ENCODE results near the gene RAC3.

RAC3 gene

DNA sequence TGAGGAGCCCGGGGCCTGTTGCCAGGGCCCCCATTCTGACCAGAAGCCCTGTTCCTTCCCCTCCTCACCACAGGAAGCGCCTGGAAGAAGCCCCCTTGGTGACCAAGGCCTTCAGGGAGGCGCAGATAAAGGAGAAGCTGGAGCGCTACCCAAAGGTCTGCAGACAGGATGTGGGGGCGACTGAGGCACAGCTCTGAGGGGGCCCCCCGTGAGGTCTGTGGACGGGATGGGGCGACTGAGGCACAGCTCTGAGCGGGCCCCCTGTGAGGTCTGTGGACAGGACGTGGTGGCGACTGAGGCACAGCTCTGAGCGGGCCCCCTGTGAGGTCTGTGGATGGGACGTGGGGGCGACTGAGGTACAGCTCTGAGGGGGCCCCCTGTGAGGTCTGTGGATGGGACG is 22.1 kb upstream of the RAC3 start:
- in situ Hi-C loops (cut with MboI; ENCODE audit: low sequenced_read_pairs, unreplicated experiment): no loop called here
- TF ChIP-seq, protein P1, sequence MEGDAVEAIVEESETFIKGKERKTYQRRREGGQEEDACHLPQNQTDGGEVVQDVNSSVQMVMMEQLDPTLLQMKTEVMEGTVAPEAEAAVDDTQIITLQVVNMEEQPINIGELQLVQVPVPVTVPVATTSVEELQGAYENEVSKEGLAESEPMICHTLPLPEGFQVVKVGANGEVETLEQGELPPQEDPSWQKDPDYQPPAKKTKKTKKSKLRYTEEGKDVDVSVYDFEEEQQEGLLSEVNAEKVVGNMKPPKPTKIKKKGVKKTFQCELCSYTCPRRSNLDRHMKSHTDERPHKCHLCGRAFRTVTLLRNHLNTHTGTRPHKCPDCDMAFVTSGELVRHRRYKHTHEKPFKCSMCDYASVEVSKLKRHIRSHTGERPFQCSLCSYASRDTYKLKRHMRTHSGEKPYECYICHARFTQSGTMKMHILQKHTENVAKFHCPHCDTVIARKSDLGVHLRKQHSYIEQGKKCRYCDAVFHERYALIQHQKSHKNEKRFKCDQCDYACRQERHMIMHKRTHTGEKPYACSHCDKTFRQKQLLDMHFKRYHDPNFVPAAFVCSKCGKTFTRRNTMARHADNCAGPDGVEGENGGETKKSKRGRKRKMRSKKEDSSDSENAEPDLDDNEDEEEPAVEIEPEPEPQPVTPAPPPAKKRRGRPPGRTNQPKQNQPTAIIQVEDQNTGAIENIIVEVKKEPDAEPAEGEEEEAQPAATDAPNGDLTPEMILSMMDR (IDR thresholded peaks at IDR 0.05; ENCODE audit: borderline replicate concordance, control extremely low read depth, extremely low read depth, insufficient read depth, missing control alignments): no peak
- DNase-seq (ENCODE audit: low spot score): no peak

DNA sequence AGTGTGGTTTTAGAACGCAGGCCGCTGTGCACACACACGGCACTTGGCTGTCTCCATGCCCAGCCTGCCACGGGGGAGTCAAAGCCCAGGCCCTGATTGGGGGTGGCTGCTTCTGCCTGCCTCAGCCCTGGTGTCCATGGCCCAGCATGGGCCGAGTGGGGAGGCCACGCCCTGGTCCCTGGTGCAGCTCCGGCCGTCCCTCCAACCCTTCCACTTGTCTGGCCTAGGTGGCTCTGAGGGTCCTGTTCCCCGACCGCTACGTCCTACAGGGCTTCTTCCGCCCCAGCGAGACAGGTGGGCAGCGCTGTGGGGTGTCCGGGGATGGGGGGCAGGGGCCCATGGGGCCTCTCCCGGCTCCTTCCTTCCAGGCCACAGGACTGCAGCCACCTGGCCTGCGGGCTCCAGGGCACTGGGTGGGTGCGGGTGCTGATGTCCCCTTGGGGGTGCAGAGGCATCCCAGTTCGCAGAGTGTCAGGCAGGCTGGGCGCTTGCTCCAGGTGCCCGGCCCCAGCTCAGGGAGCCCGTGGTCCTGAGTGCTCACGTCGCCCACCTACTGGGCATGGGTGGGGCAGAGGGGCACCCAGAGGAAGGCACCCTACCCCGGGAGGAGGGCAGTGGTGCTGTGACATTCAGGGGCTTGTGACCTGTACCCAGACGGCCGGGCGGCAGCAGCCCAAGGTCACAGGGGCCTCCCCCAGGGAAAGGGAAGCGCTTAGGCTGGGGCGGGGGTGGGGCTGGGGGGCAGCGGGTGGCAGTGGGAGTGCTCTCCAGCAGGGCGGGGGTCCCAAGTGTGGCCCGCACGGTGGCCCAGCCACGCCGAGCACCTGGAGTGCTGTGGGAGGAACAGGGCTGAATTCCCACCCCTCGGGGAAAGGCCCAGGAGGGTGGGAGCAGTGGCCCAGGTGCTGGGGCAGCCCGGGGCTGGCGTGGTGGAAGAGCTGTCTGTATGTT is 20.6 kb upstream of the RAC3 start:
- TF ChIP-seq, protein P1 (IDR thresholded peaks at IDR 0.05; ENCODE audit: borderline replicate concordance, control extremely low read depth, extremely low read depth, insufficient read depth, missing control alignments): no peak
- DNase-seq (ENCODE audit: low spot score): no peak
- in situ Hi-C loops (cut with MboI; ENCODE audit: low sequenced_read_pairs, unreplicated experiment): no loop called here

DNA sequence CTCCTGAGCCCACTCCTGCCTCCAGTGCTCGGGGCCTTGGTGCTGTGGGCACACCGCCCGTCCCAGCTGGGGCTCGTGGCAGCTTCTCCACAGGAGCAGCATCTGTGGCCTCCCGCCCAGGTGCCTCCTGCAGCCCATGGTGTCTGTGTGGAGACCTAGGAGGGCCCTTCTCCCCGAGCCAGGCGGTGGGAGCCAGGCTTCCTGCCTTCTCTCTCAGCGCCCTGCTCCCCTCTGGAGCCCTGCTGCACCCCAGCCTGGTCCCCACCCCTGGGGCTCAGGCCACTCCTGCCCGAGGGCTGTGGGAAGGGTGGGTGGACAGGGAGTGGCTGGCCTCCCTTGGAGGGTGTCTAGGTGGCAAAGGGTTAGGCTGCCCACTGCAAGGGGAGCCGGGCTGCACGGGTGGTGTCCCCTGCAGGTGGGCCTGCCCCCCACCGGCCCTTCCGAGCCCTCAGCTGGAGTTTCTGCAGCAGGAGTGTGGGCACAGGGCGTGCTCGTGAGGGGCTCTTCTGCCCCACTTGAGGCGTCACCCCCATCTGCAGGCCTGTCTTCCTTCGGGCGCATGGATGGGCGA is 19.8 kb upstream of the RAC3 start:
- TF ChIP-seq, protein P1 (IDR thresholded peaks at IDR 0.05; ENCODE audit: borderline replicate concordance, control extremely low read depth, extremely low read depth, insufficient read depth, missing control alignments): no peak
- in situ Hi-C loops (cut with MboI; ENCODE audit: low sequenced_read_pairs, unreplicated experiment): no loop called here
- DNase-seq (ENCODE audit: low spot score): no peak

DNA sequence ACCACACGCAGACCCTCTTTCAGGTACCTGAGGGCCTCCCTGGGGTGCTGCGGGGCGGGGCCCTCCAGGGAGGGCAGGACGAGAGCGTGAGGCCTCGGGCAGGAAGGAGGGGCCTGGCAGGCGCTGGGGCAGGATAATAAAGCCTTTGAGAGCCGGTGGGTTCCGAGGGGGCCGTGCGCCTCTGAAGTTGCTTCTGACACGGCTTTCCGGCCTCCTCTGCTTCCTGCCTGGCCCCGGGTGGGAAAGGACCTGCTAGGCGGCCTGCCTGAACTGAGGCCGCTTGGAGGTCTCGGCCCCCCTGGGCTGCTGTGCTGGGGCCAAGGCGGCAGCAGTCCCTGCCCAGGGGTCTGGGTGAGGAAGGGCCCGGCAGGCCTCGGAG is 19.2 kb upstream of the RAC3 start:
- TF ChIP-seq, protein P1 (IDR thresholded peaks at IDR 0.05; ENCODE audit: borderline replicate concordance, control extremely low read depth, extremely low read depth, insufficient read depth, missing control alignments): no peak
- no peak for DNase-seq (ENCODE audit: low spot score)
- in situ Hi-C loops (cut with MboI; ENCODE audit: low sequenced_read_pairs, unreplicated experiment): no loop called here

DNA sequence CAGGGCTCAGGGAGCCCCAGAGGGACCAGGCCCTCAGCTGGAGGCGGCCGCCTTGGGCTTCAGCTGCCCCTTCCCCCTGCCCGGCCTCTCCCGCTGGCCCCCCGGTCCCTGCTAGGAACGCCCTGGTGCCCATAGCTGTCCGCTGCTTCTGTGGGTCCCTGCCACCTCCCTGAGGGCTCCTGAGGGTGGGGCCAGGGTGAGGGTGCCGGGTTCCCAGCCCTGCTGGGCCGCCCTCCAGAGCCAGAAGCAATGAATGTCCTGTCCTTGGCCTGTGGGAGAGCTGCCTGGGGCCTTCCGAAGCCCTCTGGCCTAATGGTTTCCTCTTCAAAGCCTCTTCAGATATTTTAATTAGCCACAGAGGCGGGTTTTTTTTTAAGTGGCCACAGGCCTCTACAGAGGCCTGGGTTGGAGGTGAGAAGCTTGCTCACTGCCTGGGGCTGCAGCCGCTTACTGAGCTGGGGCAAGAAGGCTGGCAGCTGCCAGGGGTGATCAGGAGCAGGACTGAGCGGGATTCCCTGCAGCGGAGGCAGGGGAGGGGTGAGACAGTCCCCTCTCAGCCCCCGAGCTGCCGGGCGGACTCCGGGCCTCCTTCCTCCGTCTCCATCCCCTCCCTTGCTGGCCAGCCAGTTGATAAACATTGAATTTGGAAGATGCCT is 18.7 kb upstream of the RAC3 start:
- TF ChIP-seq, protein P1 (IDR thresholded peaks at IDR 0.05; ENCODE audit: borderline replicate concordance, control extremely low read depth, extremely low read depth, insufficient read depth, missing control alignments): no peak
- in situ Hi-C loops (cut with MboI; ENCODE audit: low sequenced_read_pairs, unreplicated experiment): no loop called here
- no peak for DNase-seq (ENCODE audit: low spot score)

DNA sequence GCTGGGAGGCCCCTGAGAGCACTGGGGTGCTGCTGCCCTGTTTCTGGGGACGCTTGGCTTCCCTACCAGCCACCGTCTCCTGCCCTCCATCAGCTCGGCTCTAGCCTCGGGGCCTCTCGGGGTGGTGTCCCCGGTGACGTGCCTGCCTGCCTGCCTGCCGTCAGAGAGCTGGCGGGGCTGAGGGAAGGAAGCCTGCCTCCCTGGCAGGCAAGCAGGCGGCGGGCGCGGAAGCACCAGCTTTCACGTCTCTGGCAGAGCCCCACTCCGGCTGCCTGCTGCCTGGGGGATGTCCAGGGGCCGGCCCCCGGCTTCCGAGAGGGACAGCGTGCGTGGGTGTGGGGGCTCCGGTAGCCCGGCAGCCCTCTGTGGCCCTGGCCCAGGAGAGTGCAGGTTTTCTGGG is 18.1 kb upstream of the RAC3 start:
- in situ Hi-C loops (cut with MboI; ENCODE audit: low sequenced_read_pairs, unreplicated experiment): no loop called here
- TF ChIP-seq, protein P1 (IDR thresholded peaks at IDR 0.05; ENCODE audit: borderline replicate concordance, control extremely low read depth, extremely low read depth, insufficient read depth, missing control alignments): no peak
- DNase-seq (ENCODE audit: low spot score): no peak

Data from GM13976 (cell line).